Activated CD4-positive, alpha-beta T cell treated with anti-CD3 and anti-CD28 coated beads, Interleukin-2, amount 10 ng/mL, durations not matched to agents 24 days and 14 days (primary cell): Measurements from ENCODE around the gene SEMA3F. TPM values are rescaled to one million over a fixed set of nuclear protein-coding genes. Genes with fewer than 3 reads are reported as not detected.

Experiments
- DNase-seq: peaks from one replicate; pipeline ENCODE4 v3.0.0; 2022
- H3K27ac Mint-ChIP-seq: one replicate; pipeline ENCODE4 v1.8.0; 2022; ENCODE audit warnings: mild to moderate bottlenecking, mixed read lengths
- H3K27me3 Mint-ChIP-seq: one replicate; pipeline ENCODE4 v1.8.0; 2022; ENCODE audit warnings: mixed read lengths
- H3K36me3 Mint-ChIP-seq: one replicate; pipeline ENCODE4 v1.8.0; 2022; ENCODE audit warnings: low read depth, mild to moderate bottlenecking, mixed read lengths
- H3K4me1 Mint-ChIP-seq: one replicate; pipeline ENCODE4 v1.8.0; 2021; ENCODE audit warnings: mixed read lengths
- H3K4me3 Mint-ChIP-seq: one replicate; pipeline ENCODE4 v1.8.0; 2022; ENCODE audit warnings: mild to moderate bottlenecking, moderate library complexity, mixed read lengths
- H3K9me3 Mint-ChIP-seq: one replicate; pipeline ENCODE4 v1.8.0; 2021; ENCODE audit warnings: mixed read lengths
- intact Hi-C: fragments of 100-400 bp; cut with micrococcal nuclease; formaldehyde crosslinking; loops from one replicate; pipeline ENCODE4 v1.15.1; 2023
- total RNA-seq: library from RNA; stranded (reverse); gene quantifications from 2 replicates; pipeline ENCODE4 v1.2.3, GENCODE V29; 2022

Gene SEMA3F
- 0.14 and 0.31 TPM in 2 replicates for total RNA-seq

- H3K4me3 Mint-ChIP-seq = peak within 1 kb of the TSS; percentile 82
- peaks cover 10% of the 10 kb centered on the region for H3K4me1 Mint-ChIP-seq
Observed at GRCh38 chr3:50154840-50155490, at the start of gene SEMA3F. TSS of gene SEMA3F (plus strand) at chr3:50155324. CDS start at chr3:50159623, 4,299 bp downstream.

DNA sequence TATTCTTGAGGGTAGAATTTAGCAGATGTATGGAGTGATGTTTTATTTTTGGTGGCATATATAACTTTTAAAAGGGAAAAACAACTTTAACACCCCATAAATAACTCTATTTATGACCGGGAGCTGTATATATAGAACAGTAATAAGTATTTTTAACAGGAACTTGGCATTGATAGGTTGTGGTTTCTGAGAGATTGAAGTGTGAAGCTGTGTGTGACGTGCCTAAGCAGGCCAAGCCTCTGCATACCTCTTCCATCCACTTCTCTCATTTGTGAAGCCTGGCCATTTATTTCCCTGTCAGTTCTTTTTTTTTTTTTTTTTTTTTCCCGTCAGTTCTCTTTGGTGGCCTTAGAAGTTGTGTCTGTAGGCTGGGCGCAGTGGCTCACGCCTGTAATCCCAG lies 43.4 kb upstream of the SEMA3F start:
- Mint-ChIP-seq H3K4me3 (no peak overlapping the region), H3K36me3 (peaks cover 82% of the 10 kb centered on the region), H3K27me3 (no peaks in the 10 kb centered on the region), H3K9me3 (no peaks in the 10 kb centered on the region), H3K27ac (no peak overlapping the region), H3K4me1 (peaks cover 1% of the 10 kb centered on the region)
- no peak for DNase-seq
- intact Hi-C loops = no loop called here

More at GRCh38 chr3:50154840-50155490, at the start of gene SEMA3F:
- intact Hi-C loops = no loop called here
- H3K27me3 Mint-ChIP-seq = peaks cover 50% of the 10 kb centered on the region
- peak; percentile 93 for DNase-seq
- H3K27ac Mint-ChIP-seq = peak within 1 kb of the TSS; percentile 43
- no peaks in the 10 kb centered on the region for H3K36me3 Mint-ChIP-seq
- H3K9me3 Mint-ChIP-seq = no peaks in the 10 kb centered on the region

DNA sequence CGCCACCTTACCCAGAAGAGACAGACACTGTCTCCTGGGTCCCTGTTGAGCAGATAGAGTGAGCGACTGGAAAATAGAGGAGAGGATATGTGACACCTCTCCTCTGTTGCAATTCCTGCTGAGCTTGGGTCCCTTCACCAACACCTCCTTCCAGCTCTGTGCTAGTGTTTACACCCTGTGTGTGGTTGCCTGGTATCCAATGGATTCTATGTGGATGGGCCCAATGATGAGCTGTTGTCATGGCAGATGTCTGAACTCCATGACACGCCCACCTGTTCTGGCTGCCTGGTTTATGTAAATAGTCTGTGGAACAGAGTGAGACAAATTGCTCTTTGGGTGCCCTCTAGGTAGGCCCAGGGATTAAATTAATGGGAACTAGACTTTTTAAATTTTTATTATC lies 42.7 kb upstream of the SEMA3F start:
- Mint-ChIP-seq H3K9me3 (no peaks in the 10 kb centered on the region), H3K4me3 (no peak overlapping the region), H3K4me1 (no peaks in the 10 kb centered on the region), H3K27ac (no peak overlapping the region), H3K36me3 (peaks cover 82% of the 10 kb centered on the region), H3K27me3 (no peaks in the 10 kb centered on the region)
- intact Hi-C loops = no loop called here
- no peak for DNase-seq

DNA sequence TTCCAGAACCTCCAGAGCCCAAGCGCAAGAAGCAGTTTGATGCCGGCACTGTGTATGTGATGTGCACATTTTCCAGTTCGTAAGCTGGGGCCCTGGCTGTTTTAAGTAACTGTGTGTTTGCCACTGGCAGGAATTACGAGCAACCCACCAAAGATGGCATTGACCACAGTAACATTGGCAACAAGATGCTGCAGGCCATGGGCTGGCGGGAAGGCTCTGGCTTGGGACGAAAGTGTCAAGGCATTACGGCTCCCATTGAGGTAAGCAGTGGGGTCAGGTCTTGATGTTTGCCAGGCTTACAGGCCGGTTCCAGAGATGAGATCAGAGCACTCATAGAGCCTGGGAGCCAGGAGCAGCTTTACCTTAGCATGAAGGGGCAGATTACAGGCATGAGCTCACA lies 38.0 kb upstream of the SEMA3F start:
- no peak for DNase-seq
- H3K27me3 Mint-ChIP-seq = no peaks in the 10 kb centered on the region
- intact Hi-C loops = no loop called here
- H3K36me3 Mint-ChIP-seq = peaks cover 64% of the 10 kb centered on the region
- no peaks in the 10 kb centered on the region for H3K4me1 Mint-ChIP-seq
- H3K4me3 Mint-ChIP-seq = no peak overlapping the region
- no peak overlapping the region for H3K27ac Mint-ChIP-seq
- H3K9me3 Mint-ChIP-seq = no peaks in the 10 kb centered on the region

- intact Hi-C loops = no loop called here
- H3K36me3 Mint-ChIP-seq = peaks cover 57% of the 10 kb centered on the region
- H3K27ac Mint-ChIP-seq = peak overlapping the region; percentile 40
- no peaks in the 10 kb centered on the region for H3K27me3 Mint-ChIP-seq
- H3K9me3 Mint-ChIP-seq = no peaks in the 10 kb centered on the region
- no peak for DNase-seq
- H3K4me3 Mint-ChIP-seq = no peak overlapping the region
- no peaks in the 10 kb centered on the region for H3K4me1 Mint-ChIP-seq
Observed at GRCh38 chr3:50118237-50118636, 36.9 kb upstream of the SEMA3F start.

GRCh38 chr3:50119786-50120185 lies 35.3 kb upstream of the SEMA3F start:
- H3K27ac Mint-ChIP-seq = no peak overlapping the region
- intact Hi-C loops = loop anchor here (1.0 kb wide), 1 partner anchor 154 kb away; no protein-coding TSS in a partner anchor
- peaks cover 43% of the 10 kb centered on the region for H3K36me3 Mint-ChIP-seq
- DNase-seq = no peak
- no peaks in the 10 kb centered on the region for H3K27me3 Mint-ChIP-seq
- H3K4me1 Mint-ChIP-seq = no peaks in the 10 kb centered on the region
- H3K9me3 Mint-ChIP-seq = no peaks in the 10 kb centered on the region
- no peak overlapping the region for H3K4me3 Mint-ChIP-seq

GRCh38 chr3:50120364-50121071 lies 34.6 kb upstream of the SEMA3F start:
- intact Hi-C loops = loop anchor here (1.0 kb wide), 3 partner anchors 69 to 153 kb away; no protein-coding TSS in a partner anchor
- no peak for DNase-seq
- Mint-ChIP-seq H3K36me3 (peaks cover 38% of the 10 kb centered on the region), H3K4me1 (no peaks in the 10 kb centered on the region), H3K9me3 (no peaks in the 10 kb centered on the region), H3K27ac (no peak overlapping the region), H3K27me3 (no peaks in the 10 kb centered on the region), H3K4me3 (no peak overlapping the region)

GRCh38 chr3:50121072-50122032 lies 33.8 kb upstream of the SEMA3F start:
- no peaks in the 10 kb centered on the region for H3K27me3 Mint-ChIP-seq
- intact Hi-C loops = loop anchor here (1.0 kb wide), 2 partner anchors 68 to 105 kb away; no protein-coding TSS in a partner anchor
- H3K27ac Mint-ChIP-seq = no peak overlapping the region
- no peaks in the 10 kb centered on the region for H3K4me1 Mint-ChIP-seq
- no peak overlapping the region for H3K4me3 Mint-ChIP-seq
- peaks cover 30% of the 10 kb centered on the region for H3K36me3 Mint-ChIP-seq
- DNase-seq = peak; percentile 89
- H3K9me3 Mint-ChIP-seq = no peaks in the 10 kb centered on the region

GRCh38 chr3:50122071-50122470 lies 33.1 kb upstream of the SEMA3F start:
- Mint-ChIP-seq H3K27ac (no peak overlapping the region), H3K27me3 (no peaks in the 10 kb centered on the region), H3K9me3 (no peaks in the 10 kb centered on the region), H3K36me3 (peaks cover 23% of the 10 kb centered on the region), H3K4me3 (no peak overlapping the region), H3K4me1 (no peaks in the 10 kb centered on the region)
- intact Hi-C loops = no loop called here
- DNase-seq = no peak

DNA sequence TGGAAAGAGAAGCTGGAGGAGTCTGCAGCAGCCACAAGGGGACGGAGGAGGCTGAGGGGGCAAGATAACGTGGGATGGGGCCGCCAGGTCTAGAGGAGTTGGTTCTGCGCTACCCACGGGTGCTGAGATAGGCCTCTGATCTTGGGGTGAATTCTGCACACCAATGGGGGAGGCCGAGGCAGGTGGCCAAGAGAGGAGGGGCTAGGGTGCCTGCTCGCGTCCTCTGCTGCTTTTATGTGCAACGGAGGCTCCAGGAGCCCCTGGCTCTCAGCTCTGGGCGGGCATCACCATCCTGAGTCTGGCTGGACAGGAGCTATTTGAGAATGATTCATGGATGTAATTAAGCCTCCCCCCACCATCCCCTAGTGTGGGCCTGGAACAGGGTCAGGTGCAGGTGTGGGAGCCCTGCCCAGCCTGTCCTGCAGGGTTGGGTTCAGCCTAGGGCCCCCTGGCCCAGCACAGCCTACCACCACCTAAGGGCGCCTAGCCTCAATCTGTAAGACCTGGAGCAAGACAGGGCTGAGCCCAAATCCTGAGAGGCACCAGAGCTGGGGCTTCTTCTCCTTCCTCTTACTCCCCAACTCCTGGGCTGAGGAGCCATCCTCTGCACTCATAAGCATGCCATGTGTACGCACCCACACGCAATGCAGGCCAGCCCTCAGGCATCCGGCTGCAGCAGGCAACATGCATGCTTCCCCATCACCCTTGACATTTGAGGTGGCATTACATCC lies 32.3 kb upstream of the SEMA3F start:
- H3K4me1 Mint-ChIP-seq = no peaks in the 10 kb centered on the region
- intact Hi-C loops = no loop called here
- peak; percentile 58 for DNase-seq
- H3K27ac Mint-ChIP-seq = no peak overlapping the region
- H3K36me3 Mint-ChIP-seq = peaks cover 18% of the 10 kb centered on the region
- no peak overlapping the region for H3K4me3 Mint-ChIP-seq
- no peaks in the 10 kb centered on the region for H3K9me3 Mint-ChIP-seq
- no peaks in the 10 kb centered on the region for H3K27me3 Mint-ChIP-seq

GRCh38 chr3:50123394-50124051 lies 31.6 kb upstream of the SEMA3F start:
- no peak overlapping the region for H3K4me3 Mint-ChIP-seq

DNA sequence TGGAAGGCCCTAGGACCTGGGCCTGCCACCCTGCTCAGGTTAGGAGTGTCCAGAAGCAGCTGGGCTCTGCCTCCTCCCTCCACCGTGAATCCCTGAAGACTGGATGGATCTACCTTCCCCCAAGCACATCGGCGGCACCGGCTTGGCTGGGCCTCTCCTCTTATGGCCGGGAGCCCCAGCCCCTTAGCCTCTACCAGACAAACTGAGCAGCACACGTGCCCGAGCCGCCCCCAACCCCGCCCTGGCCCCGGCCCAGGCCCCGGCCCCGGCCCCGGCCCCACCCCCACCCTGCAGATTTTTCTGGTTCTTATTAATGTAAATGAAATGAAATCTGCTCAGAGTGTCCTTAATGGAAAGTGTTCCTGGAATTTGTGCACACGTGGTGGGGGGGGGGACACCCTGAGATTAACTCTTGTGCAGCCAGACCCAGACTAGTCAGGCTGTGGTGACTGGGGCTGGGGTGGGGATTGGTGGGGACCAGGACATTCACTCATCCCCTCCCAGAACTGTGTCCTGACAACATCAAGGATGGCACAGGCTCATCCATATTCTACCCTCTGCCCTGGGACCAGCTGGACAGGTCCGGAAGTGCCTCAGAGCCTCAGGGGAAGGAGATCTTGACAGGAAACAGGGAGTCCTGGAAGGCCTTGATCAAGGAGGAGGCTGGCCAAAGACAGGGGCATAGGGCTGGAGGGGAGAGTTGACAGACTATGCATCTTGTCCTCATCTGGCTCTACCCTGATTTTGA lies 30.9 kb upstream of the SEMA3F start:
- Mint-ChIP-seq H3K4me1 (no peaks in the 10 kb centered on the region), H3K4me3 (no peak overlapping the region), H3K36me3 (peaks cover 7% of the 10 kb centered on the region), H3K27ac (no peak overlapping the region), H3K9me3 (no peaks in the 10 kb centered on the region), H3K27me3 (no peaks in the 10 kb centered on the region)
- DNase-seq = no peak
- intact Hi-C loops = no loop called here

More at GRCh38 chr3:50123394-50124051, 31.6 kb upstream of the SEMA3F start:
- H3K27ac Mint-ChIP-seq = no peak overlapping the region
- intact Hi-C loops = no loop called here
- DNase-seq = peak; percentile 55
- H3K4me1 Mint-ChIP-seq = no peaks in the 10 kb centered on the region
- H3K9me3 Mint-ChIP-seq = no peaks in the 10 kb centered on the region
- no peaks in the 10 kb centered on the region for H3K27me3 Mint-ChIP-seq
- peaks cover 11% of the 10 kb centered on the region for H3K36me3 Mint-ChIP-seq
